Uterus (tissue), 4 donors: Measurements from ENCODE around the gene ZRSR2. TPM values are rescaled to one million over a fixed set of nuclear protein-coding genes. Genes with fewer than 3 reads are reported as not detected.

Source experiments
- DNase-seq, 2 donors: peaks; one replicate each; pipeline ENCODE4 v3.0.0-alpha.2; 2019 to 2020
- H3K27ac ChIP-seq, 2 donors: fragments of 200-600 bp; sonication (generic); 1 replicate in 1 of 2; 2 replicates in 1 of 2; pipeline ENCODE4 v1.5.1; 2016 to 2018
- H3K27me3 ChIP-seq, 2 donors: fragments of 200-600 bp; sonication (generic); one replicate each; pipeline ENCODE4 v1.5.1; 2018 to 2019; ENCODE audit warnings: control low read depth in 1 of 2
- H3K36me3 ChIP-seq, 2 donors: fragments of 200-600 bp; sonication (generic); one replicate each; pipeline ENCODE4 v1.5.1; 2019; ENCODE audit warnings: control low read depth in 1 of 2
- H3K4me1 ChIP-seq, 2 donors: fragments of 200-600 bp; sonication (generic); one replicate each; pipeline ENCODE4 v1.5.1; 2018 to 2019; ENCODE audit warnings: control low read depth in 1 of 2
- H3K4me3 ChIP-seq, 2 donors: fragments of 200-600 bp; sonication (generic); 1 replicate in 1 of 2; 2 replicates in 1 of 2; pipeline ENCODE4 v1.5.1; 2018 to 2019; ENCODE audit warnings: mild to moderate bottlenecking in 1 of 2
- H3K9me3 ChIP-seq, 2 donors: fragments of 200-600 bp; sonication (generic); one replicate each; pipeline ENCODE4 v1.5.1; 2019; ENCODE audit warnings: control low read depth in 1 of 2
- POLR2A ChIP-seq, 2 donors: fragments of 450-650 bp; IDR thresholded peaks; one replicate each; pipeline ENCODE4 v1.6.1; 2016; ENCODE audit warnings: antibody characterized with exemption in 2 of 2, mild to moderate bottlenecking in 1 of 2, moderate library complexity in 1 of 2
- intact Hi-C: fragments of 100-400 bp; cut with DNase I; formaldehyde crosslinking; loops from one replicate; pipeline ENCODE4 v1.15.1; 2023; ENCODE audit warnings: low total_unique reads
- total RNA-seq, 4 donors: library from RNA; depleted of rRNA in 3 of 4; stranded (reverse); fragments of >200 nt in 3 of 4; gene quantifications; one replicate each; pipeline versions ENCODE4 v1.1.0 to v1.2.4, GENCODE V29; 2014 to 2023
- TF ChIP-seq, protein P1 (sequence below), 4 experiments: fragments of 200-600 bp in 2 of 4; fragments of 450-650 bp in 2 of 4; sonication (generic) in 2 of 4; IDR thresholded peaks; one replicate each; pipeline ENCODE4 v1.5.1; 2016 to 2019; ENCODE audit warnings: antibody characterized with exemption in 4 of 4, mild to moderate bottlenecking in 2 of 4, moderate library complexity in 1 of 4
- donor health status: DM: yes; HTN: yes; CAD: no.

The ZRSR2 gene
- total RNA-seq, 4 donors from 2014 or later: 1.8 to 28.2 (median 11.6) TPM

DNA sequence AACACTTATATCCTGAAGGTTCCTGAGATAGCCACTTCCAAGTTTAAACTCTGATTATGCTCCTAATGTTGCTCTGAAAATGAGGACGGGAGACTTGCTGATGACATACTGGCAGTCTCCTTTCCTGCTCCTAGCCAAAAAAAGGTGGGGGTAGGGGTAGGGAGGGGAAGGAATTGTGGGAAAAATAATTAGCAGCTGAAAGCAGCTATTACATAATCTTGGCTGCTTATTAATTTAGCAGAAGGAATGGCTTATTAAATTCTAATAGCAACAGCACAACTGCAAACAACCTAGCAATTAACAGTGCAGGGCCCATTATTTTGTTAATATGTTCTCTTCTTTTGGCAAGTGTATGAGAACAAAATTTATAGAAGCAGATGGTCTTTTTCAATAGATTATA, 66.4 kb downstream of the ZRSR2 start:
- Histone ChIP-seq H3K27ac (peak overlapping the region; percentile 2 to 86), H3K36me3 (no peaks in the 10 kb centered on the region), H3K4me1 (peaks cover 0 to 4% of the 10 kb centered on the region in 2 donors), H3K27me3 (no peaks in the 10 kb centered on the region), H3K9me3 (no peaks in the 10 kb centered on the region), H3K4me3 (no peak overlapping the region)
- TF ChIP-seq, protein P1, sequence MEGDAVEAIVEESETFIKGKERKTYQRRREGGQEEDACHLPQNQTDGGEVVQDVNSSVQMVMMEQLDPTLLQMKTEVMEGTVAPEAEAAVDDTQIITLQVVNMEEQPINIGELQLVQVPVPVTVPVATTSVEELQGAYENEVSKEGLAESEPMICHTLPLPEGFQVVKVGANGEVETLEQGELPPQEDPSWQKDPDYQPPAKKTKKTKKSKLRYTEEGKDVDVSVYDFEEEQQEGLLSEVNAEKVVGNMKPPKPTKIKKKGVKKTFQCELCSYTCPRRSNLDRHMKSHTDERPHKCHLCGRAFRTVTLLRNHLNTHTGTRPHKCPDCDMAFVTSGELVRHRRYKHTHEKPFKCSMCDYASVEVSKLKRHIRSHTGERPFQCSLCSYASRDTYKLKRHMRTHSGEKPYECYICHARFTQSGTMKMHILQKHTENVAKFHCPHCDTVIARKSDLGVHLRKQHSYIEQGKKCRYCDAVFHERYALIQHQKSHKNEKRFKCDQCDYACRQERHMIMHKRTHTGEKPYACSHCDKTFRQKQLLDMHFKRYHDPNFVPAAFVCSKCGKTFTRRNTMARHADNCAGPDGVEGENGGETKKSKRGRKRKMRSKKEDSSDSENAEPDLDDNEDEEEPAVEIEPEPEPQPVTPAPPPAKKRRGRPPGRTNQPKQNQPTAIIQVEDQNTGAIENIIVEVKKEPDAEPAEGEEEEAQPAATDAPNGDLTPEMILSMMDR (IDR thresholded peaks at IDR 0.05): no peak
- TF ChIP-seq POLR2A (IDR thresholded peaks at IDR 0.05): no peak
- intact Hi-C loops: no loop called here
- no peak for DNase-seq

DNA sequence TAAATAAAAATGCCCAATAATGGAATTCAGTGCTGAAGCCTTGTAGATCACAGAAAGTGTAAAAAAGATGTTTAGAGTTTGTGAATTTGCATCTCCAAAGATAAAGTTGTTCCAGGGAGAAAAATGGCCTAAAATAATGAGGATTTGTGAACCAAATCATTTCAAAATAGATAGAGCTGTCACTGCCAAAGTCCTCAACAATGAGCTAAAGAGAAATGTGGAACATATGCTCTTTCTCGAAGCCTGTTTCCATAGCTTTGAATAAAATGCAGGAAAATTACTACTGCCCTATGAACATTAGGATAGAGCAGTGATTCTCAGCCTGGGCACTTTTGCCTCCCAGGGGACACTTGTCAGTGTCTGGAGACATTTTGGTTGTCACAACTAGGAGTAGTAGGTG, 67.8 kb downstream of the ZRSR2 start:
- Histone ChIP-seq H3K4me3 (no peak overlapping the region), H3K4me1 (peaks cover 0 to 1% of the 10 kb centered on the region in 2 donors), H3K27me3 (peaks cover 0 to 3% of the 10 kb centered on the region in 2 donors), H3K36me3 (no peaks in the 10 kb centered on the region), H3K27ac (no peak overlapping the region), H3K9me3 (no peaks in the 10 kb centered on the region)
- no peak for DNase-seq
- intact Hi-C loops: no loop called here
- TF ChIP-seq, protein P1 (IDR thresholded peaks at IDR 0.05): no peak

- Histone ChIP-seq H3K27ac (no peak overlapping the region), H3K4me3 (no peak overlapping the region), H3K9me3 (no peaks in the 10 kb centered on the region), H3K27me3 (peaks cover 0 to 3% of the 10 kb centered on the region in 2 donors), H3K4me1 (no peaks in the 10 kb centered on the region), H3K36me3 (no peaks in the 10 kb centered on the region)
- TF ChIP-seq, protein P1 (IDR thresholded peaks at IDR 0.05): no peak
- no peak for TF ChIP-seq POLR2A (IDR thresholded peaks at IDR 0.05)
- intact Hi-C loops: no loop called here
- DNase-seq: no peak
These were observed 70.6 kb downstream of the ZRSR2 start for GRCh38 chrX:15860921-15861320.

- DNase-seq: no peak
- H3K27me3 ChIP-seq: peaks cover 0 to 3% of the 10 kb centered on the region in 2 donors
- TF ChIP-seq, protein P1 (IDR thresholded peaks at IDR 0.05): no peak
- no peak for TF ChIP-seq POLR2A (IDR thresholded peaks at IDR 0.05)
- no peaks in the 10 kb centered on the region for H3K9me3 ChIP-seq
- intact Hi-C loops: no loop called here
- no peaks in the 10 kb centered on the region for H3K4me1 ChIP-seq
- H3K27ac ChIP-seq: no peak overlapping the region
- H3K4me3 ChIP-seq: no peak overlapping the region
- no peaks in the 10 kb centered on the region for H3K36me3 ChIP-seq
These were observed 73.7 kb downstream of the ZRSR2 start for GRCh38 chrX:15864023-15864422.

DNA sequence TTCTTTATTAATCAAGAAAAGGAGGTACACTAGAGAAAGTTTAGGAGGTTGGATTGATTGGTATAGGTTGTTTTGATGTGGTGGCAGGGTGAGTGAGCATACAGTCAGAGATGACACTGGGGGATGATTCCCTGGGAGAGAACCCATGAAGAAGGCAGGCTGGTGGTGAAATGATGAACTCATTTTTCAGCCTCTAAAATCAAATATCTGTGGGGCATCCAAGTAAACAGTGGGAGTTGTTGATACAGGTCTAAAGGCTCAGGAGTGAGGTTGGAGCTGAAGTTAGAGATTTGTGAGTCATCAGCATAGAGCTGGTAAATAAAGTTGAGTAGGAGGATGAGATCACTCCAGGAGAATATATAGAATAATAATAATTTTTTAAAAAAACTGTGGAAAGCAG, 74.3 kb downstream of the ZRSR2 start:
- Histone ChIP-seq H3K4me3 (no peak overlapping the region), H3K9me3 (no peaks in the 10 kb centered on the region), H3K4me1 (no peaks in the 10 kb centered on the region), H3K27ac (no peak overlapping the region), H3K27me3 (peaks cover 0 to 3% of the 10 kb centered on the region in 2 donors), H3K36me3 (no peaks in the 10 kb centered on the region)
- intact Hi-C loops: no loop called here
- DNase-seq: no peak
- TF ChIP-seq, protein P1 (IDR thresholded peaks at IDR 0.05): no peak
- TF ChIP-seq POLR2A (IDR thresholded peaks at IDR 0.05): no peak
